GM23248 (cell line): Measurements from ENCODE around the gene AGBL3.

Experiments used
- EZH2 ChIP-seq: fragments of 200-600 bp; sonication (generic); IDR thresholded peaks from 2 replicates; pipeline ENCODE4 v1.6.1; 2018; ENCODE audit warnings: antibody characterized with exemption, mild to moderate bottlenecking; ENCODE audit not compliant: insufficient read depth, poor library complexity, severe bottlenecking
- EZH2phosphoT487 ChIP-seq: fragments of 200-600 bp; sonication (generic); IDR thresholded peaks from 2 replicates; pipeline ENCODE4 v1.6.1; 2018; ENCODE audit warnings: antibody characterized with exemption, moderate library complexity, mild to moderate bottlenecking, low read depth; ENCODE audit not compliant: insufficient read depth

DNA sequence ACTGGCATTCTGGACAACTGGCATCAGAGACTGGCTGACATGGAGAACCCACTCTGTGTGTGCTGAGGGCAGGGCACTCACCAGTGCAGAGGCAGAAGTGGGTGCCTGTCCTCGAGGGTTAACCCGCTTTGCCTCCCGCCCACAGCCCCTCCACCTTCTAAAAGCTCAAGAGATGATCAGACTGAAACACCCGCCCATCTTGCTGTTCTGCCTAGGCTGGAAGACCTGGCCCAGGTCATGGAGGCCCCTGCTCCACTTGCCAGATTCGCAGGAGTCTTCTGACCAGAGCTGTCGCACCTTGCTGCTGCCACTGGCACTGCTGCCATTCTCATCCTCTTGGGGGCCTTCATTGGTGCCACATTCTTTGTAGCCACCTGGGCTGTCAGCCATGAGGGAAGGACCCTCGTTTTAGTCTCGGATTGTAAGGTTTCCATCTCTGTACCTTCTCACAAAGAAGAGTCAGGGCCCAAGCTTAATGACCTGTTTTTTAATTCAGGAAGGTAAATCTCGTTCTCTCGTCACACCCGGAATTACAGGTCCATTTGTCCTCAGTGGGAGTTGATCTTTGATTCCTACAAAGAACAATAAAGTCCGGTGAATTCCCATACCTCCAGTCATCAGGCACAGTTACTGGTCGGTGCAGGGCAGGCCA, 182.3 kb downstream of the AGBL3 start:
- TF ChIP-seq EZH2 (no peak), EZH2phosphoT487 (no peak)
